COLO829 (cell line): Measurements from ENCODE around the gene RPS6KA2.
A peak's percentile ranks its signal among the peaks of the same experiment; 100 is the strongest.
"Not testable (repeated sequence)": the region's sequence is repeated elsewhere in the genome, so short reads cannot be mapped to it uniquely, and the experiment has no call there.

ENCODE experiments used
- DNase-seq: peaks from one replicate; pipeline ENCODE4 v3.0.0; 2012; ENCODE audit warnings: low spot score

The RPS6KA2 gene

DNA sequence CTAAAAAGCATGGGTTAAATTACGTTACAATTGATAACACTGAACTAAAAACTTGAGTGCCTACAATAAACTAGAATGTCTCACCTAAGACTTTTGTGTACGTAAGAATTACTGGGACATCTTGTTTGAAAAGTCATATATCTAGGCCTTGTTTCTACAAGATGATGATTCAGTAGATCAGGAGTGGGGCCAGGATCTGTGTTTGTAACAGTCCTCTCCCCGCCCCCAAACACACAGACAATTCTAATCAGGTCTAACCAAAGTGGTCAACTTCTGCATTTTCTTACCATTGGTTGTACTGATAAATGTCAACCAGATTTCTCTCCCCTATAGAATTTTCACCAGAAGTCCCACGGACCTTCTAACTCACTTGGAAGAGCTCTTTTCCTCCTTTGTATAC, 97.5 kb downstream of the RPS6KA2 start:
- DNase-seq = no peak

- not testable (repeated sequence) for DNase-seq
Observed at GRCh38 chr6:166529058-166529457, 98.0 kb downstream of the RPS6KA2 start.

GRCh38 chr6:166527849-166528248, 99.2 kb downstream of the RPS6KA2 start:
- DNase-seq = no peak

DNA sequence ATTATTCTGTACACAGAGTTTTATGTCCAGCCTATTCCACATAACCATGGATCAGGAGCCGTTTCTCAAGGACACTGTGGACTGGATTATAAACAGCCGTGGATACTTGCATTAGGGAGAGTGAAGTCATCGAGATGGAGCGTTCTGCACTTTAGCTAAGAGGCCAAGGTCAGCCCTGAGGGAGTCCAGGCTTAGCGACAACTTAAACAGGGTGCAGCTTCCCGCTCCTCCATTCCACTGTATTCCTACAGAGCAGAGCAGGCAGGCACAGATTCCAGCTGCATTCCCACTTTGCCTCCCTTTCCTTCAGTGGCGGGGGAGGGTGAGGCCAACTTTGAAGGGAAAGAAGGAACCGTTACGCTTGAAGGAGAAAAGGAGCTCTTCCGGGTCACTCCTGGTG, 100.1 kb downstream of the RPS6KA2 start:
- DNase-seq = no peak

GRCh38 chr6:166525567-166525966, 101.5 kb downstream of the RPS6KA2 start:
- DNase-seq = no peak

GRCh38 chr6:166523782-166524559, 103.1 kb downstream of the RPS6KA2 start:
- DNase-seq = no peak

DNA sequence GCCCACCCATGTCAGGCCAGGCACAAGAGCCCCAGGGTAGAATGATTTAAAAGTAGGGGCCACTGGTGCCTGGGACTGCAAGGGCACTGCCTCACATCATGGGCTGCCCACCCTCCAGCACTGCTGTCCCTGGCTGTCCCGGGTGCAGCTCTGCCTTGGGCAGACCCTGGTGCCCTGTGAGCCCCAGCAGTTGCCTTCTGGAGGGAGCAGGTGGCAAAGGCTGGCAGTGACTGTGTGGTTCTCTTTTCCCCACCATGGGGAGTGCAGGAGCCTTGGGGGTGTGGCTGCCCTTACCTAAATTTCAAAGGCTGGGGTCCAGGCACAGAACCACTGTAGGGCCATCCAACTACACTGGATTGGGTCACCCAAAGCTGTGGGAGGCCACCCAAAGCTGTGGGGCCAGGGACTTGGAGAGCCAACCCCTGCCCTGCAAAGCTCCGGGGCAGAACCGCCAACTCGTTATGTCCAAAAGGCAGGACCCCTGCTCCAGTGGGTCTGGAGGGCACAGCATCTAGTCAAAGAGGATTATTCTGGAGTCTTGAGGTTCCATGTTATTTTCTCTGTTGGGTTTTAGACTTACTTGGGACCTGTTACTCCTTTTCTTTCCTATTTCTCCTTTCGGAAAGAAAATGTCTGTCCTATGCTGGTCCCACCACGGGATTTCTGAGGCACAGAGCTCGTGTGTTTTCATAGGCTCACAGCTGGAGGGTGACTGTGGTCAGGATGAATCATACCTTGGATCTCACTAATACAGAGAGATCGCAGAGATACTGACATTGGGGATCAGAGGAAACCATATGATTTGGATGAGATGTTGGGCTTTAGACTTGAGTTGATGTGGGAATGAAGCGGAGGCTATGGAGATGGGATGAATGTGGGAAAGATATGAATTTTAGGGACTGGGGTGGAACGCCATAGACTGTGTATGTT, 105.9 kb downstream of the RPS6KA2 start:
- DNase-seq = no peak

DNA sequence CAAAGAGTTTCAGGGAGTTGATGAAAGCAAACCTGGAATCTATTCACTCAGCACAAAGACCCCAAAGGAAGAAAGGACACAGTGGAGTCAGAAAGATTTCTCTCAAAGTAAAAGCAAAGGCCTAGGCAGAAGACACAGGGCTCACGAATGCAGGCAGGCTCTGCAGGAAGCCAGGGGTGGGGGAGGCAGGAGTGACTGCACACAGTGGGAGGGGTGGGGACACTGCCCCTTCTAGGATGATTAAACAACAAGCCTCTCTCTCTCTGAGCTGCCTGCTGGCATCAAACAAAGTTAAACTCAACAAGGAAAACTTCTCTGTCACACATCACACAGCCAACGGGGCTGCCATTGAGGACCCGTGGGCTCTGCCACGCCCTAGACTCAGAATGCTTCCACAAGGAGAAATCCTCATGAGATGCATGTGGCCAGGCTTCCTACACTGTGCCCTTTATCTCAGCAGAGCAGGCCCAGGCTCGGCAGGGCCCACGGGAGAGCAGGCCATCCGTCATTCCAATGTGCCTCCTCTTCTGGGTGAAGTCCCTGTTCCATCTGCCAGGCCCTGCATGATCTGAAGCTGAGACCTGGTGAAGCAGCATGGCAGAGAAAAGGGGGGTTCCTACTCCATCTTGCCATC, 110.7 kb downstream of the RPS6KA2 start:
- DNase-seq = no peak

- peak; percentile 12 for DNase-seq
Observed at GRCh38 chr6:166515072-166515810, 111.8 kb downstream of the RPS6KA2 start.

DNA sequence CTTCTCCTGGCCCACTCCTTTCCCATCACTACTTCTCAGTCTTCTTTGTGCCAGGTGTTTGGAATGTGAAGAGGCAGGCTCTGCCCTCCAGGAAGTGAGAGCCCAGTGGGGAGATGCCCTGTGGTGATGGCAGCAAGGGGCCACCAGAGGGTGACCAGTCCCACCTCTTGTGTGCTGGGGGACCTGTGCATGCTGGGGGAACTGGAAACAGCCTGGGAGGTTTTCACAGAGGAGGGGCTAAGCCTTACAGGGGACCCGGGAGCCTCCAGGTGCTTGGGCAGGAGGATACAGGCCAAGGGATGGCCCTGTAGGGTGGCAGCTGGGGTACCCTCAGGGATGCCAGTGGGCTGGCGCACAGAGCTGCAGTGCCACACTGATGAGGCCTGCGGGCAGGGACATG, 112.9 kb downstream of the RPS6KA2 start:
- DNase-seq = no peak

- DNase-seq = no peak
Observed at GRCh38 chr6:166512567-166512966, 114.5 kb downstream of the RPS6KA2 start.

- no peak for DNase-seq
Observed at GRCh38 chr6:166511316-166511715, 115.7 kb downstream of the RPS6KA2 start.

- DNase-seq = no peak
Observed at GRCh38 chr6:166509193-166509592, 117.9 kb downstream of the RPS6KA2 start.

DNA sequence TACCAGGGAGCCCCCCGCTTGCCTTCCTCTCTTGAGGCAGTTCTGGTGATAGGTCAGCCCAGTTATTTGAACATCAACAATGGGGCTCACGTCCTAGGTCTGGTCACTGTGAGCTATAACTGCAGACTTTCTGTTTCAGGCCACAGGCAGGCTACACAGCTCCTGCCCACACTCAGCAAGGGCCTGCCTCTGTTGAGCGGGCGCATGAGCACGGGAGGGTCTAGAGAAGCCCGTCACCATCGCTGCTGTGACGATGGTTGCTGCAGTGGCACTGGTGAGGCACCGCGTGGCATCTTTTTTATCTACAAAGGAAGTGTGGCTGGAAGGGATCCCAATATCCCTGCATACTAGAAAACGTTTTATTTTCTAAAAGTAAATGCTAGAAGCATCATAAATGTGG, 118.3 kb downstream of the RPS6KA2 start:
- DNase-seq = no peak

DNA sequence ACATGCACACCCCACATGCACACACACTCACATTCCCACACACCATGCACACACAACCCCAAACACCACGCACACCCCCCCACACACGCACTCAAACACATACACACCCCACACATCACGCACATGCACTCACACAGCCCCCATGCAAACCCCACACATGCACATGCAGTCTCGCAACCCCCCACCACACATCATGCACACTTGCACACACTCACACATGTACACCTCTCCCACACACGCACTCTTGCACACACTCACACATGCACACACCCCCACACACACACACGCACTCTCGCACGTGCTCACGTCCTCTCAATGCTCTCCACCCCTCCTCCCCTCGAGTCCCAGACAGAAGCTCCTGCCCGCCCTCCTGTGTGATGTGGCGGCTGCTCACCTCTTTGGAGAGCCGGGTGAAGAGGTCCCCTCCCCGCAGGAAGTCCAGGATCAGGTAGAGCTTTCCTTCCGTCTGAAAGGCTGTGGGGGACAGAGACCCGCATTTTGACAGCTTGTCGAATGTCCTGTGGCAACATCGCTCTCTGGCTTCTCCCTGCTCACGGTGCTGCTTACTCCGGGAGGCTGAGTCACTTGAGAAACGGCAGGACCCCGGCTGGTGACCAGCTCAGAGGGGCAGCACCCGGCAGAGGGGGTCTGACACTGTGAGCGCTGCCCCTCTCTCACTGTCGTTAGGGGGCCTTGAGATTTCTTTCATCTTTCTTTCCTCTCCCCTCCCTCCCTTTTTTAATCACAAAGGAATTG, 119.1 kb downstream of the RPS6KA2 start:
- no peak for DNase-seq

DNA sequence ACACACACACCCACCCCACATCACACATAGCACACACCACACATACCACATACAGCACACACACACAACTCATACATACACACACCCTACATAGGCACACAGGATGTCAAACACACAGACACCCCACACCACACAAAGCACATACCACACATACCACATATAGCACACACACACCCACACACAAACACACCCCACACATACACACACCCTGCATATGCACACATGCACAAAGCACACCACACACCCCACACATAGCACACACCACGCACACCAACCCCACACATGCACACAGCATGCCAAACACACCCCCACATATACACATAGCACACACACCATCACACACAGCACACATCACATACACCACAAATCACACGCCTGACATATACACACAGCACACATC, 119.7 kb downstream of the RPS6KA2 start:
- DNase-seq = no peak

- DNase-seq = no peak
Observed at GRCh38 chr6:166505133-166505905, 121.7 kb downstream of the RPS6KA2 start.

- no peak for DNase-seq
Observed at GRCh38 chr6:166504100-166504499, 123.0 kb downstream of the RPS6KA2 start.

DNA sequence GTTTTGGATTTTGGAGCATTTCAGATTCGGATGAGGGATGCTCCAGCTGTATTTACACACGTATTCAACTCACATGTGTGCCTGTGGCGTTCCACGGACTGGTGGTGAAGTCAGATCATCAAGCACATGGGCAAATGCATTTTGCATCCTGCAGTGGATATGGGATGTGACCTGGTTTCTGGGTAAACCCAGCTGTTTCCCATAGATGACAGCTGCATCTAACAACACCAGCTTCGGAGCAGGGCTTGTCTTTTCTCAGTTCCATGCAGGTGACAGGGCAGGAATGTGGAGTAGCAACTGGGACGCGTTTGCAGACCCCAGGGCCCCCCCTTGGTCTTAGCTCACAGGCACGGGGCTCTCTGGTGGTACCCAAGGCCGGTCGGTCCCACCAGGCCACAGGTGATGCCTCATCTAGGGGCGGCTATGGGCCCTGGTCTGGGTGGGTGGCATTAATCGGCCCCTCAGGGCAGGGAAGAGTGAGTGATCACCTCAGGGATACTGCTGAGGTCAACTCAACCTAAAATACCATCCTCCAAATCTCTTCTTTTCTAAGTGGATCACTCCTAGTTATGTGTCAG, 123.8 kb downstream of the RPS6KA2 start:
- DNase-seq = no peak

DNA sequence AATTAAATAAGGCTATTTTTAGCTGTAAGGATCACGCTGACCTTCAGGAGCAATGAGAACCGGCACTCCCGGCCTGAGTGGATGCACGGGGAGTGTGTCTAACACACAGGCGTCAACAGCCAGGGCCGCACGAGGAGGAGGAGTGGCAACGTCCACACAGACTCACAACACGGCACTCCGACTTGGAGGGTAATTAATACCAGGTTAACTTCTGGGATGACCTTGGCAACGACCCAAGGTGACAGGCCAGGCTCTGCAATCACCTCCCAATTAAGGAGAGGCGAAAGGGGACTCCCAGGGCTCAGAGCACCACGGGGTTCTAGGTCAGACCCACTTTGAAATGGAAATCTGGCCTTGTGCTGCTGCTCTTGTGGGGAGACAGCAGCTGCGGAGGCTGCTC, 124.6 kb downstream of the RPS6KA2 start:
- DNase-seq = no peak
